Measurements from ENCODE around the gene GPC5.

- TF ChIP-seq CTCF (IDR thresholded peaks at IDR 0.05) (no peak), POLR2A (IDR thresholded peaks at IDR 0.05) (no peak)
These were observed 263.5 kb downstream of the GPC5 start for GRCh38 chr13:91661692-91662490.

Measured in uterus (tissue), 2 donors.